ENCODE measurements around the gene PHLPP1. TPM values are rescaled to one million over a fixed set of nuclear protein-coding genes. Genes with fewer than 3 reads are reported as not detected.

PHLPP1 gene
- total RNA-seq, 1 experiment from 2014 or later, result 13.7 TPM

DNA sequence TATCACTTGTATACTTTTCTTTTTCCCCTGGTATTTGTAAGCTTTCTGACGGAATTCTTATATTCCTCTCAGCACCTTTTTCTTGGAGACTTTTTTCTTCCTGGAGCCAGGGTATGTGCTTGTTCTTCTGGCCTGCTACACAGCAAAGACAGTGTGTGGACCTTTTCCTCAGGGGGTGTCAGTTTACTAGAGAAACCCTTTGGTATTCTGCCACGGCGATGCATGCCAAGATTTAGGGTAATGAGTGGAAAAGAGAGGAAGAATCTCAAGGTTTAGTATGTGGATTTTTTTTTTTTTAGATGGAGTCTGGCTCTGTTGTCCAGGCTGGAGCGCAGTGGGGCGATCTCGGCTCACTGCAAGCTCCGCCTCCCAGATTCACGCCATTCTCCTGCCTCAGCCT is 152.2 kb downstream of the PHLPP1 start:
- Histone ChIP-seq H3K27ac (ENCODE audit: low read depth, low read length, poor library complexity, severe bottlenecking) (no peak overlapping the region), H3K4me3 (ENCODE audit: low read depth, low read length, poor library complexity, severe bottlenecking) (no peak overlapping the region), H3K36me3 (ENCODE audit: insufficient read depth, low read length, poor library complexity, severe bottlenecking) (no peaks in the 10 kb centered on the region), H3K4me1 (ENCODE audit: insufficient read depth, low read length, poor library complexity, severe bottlenecking) (no peaks in the 10 kb centered on the region), H3K27me3 (replicated peaks; ENCODE audit: insufficient read depth, low read depth, low read length, poor library complexity) (no peaks in the 10 kb centered on the region), H3K9me3 (ENCODE audit: low read depth, low read length, poor library complexity, severe bottlenecking) (no peaks in the 10 kb centered on the region)
- ChIA-PET POLR2A (ENCODE audit: low non-redundant PET) (no interaction called here), CTCF (no interaction called here)
- intact Hi-C loops (cut with micrococcal nuclease; ENCODE audit: unreplicated experiment), result no loop called here
- no TSS peak for BruUV-seq (replicated peaks)
- DNase-seq (ENCODE audit: low spot score), result no peak
- TF ChIP-seq, protein P1, sequence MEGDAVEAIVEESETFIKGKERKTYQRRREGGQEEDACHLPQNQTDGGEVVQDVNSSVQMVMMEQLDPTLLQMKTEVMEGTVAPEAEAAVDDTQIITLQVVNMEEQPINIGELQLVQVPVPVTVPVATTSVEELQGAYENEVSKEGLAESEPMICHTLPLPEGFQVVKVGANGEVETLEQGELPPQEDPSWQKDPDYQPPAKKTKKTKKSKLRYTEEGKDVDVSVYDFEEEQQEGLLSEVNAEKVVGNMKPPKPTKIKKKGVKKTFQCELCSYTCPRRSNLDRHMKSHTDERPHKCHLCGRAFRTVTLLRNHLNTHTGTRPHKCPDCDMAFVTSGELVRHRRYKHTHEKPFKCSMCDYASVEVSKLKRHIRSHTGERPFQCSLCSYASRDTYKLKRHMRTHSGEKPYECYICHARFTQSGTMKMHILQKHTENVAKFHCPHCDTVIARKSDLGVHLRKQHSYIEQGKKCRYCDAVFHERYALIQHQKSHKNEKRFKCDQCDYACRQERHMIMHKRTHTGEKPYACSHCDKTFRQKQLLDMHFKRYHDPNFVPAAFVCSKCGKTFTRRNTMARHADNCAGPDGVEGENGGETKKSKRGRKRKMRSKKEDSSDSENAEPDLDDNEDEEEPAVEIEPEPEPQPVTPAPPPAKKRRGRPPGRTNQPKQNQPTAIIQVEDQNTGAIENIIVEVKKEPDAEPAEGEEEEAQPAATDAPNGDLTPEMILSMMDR (conservative IDR thresholded peaks at IDR 0.05; ENCODE audit: low read depth, low read length), result no peak
- TF ChIP-seq EZH2 (IDR thresholded peaks at IDR 0.05; ENCODE audit: borderline replicate concordance, low read depth, low read length, poor library complexity, severe bottlenecking), result no peak

DNA sequence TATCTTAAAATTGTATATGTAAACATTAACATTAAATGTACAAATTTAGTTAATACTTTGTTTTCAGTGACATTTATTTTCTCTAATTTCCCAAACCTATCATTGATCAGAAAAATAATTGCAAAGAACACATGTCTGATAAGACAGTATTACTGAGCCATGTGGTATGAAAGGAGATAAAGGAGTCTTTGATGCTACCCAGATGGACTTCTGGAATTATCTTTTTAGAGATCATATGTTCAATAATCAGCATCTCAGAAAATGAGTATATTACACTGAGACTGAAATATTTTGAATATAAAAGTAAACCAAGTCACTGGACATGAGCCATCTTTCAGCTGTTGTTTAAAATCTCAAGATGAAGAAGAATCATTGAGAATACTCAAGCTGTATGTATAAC is 153.3 kb downstream of the PHLPP1 start:
- Histone ChIP-seq H3K4me3 (ENCODE audit: low read depth, low read length, poor library complexity, severe bottlenecking) (no peak overlapping the region), H3K9me3 (ENCODE audit: low read depth, low read length, poor library complexity, severe bottlenecking) (no peaks in the 10 kb centered on the region), H3K27me3 (replicated peaks; ENCODE audit: insufficient read depth, low read depth, low read length, poor library complexity) (no peaks in the 10 kb centered on the region), H3K4me1 (ENCODE audit: insufficient read depth, low read length, poor library complexity, severe bottlenecking) (no peaks in the 10 kb centered on the region), H3K27ac (ENCODE audit: low read depth, low read length, poor library complexity, severe bottlenecking) (no peak overlapping the region), H3K36me3 (ENCODE audit: insufficient read depth, low read length, poor library complexity, severe bottlenecking) (no peaks in the 10 kb centered on the region)
- ChIA-PET POLR2A (ENCODE audit: low non-redundant PET) (no interaction called here), CTCF (no interaction called here)
- TF ChIP-seq EZH2 (IDR thresholded peaks at IDR 0.05; ENCODE audit: borderline replicate concordance, low read depth, low read length, poor library complexity, severe bottlenecking), result no peak
- TF ChIP-seq, protein P1 (conservative IDR thresholded peaks at IDR 0.05; ENCODE audit: low read depth, low read length), result no peak
- BruUV-seq (replicated peaks), result no TSS peak
- DNase-seq (ENCODE audit: low spot score), result no peak
- intact Hi-C loops (cut with micrococcal nuclease; ENCODE audit: unreplicated experiment), result no loop called here

DNA sequence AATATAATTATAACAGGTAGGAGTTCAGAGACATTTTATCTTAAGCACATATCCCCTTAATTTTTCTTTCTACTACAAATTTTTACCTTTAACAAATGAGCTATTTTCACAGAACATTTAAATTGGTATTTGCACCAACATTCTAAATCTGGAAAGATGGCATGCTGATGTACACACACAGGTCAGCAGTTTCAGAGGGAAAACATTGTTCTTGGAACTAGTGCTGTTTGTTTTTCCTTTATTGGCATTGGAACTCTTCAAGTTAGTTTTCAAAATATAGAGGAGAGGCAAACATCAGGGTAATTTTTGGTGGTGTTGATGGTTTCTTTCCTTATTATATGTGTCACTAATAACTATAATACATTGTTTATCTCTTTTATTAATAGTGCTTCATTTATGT is 155.3 kb downstream of the PHLPP1 start:
- POLR2A ChIA-PET (ENCODE audit: low non-redundant PET), result no interaction called here
- TF ChIP-seq EZH2 (IDR thresholded peaks at IDR 0.05; ENCODE audit: borderline replicate concordance, low read depth, low read length, poor library complexity, severe bottlenecking), result no peak
- TF ChIP-seq, protein P1 (conservative IDR thresholded peaks at IDR 0.05; ENCODE audit: low read depth, low read length), result no peak
- Histone ChIP-seq H3K36me3 (ENCODE audit: insufficient read depth, low read length, poor library complexity, severe bottlenecking) (no peaks in the 10 kb centered on the region), H3K27ac (ENCODE audit: low read depth, low read length, poor library complexity, severe bottlenecking) (no peak overlapping the region), H3K4me3 (ENCODE audit: low read depth, low read length, poor library complexity, severe bottlenecking) (no peak overlapping the region), H3K9me3 (ENCODE audit: low read depth, low read length, poor library complexity, severe bottlenecking) (no peaks in the 10 kb centered on the region), H3K4me1 (ENCODE audit: insufficient read depth, low read length, poor library complexity, severe bottlenecking) (no peaks in the 10 kb centered on the region), H3K27me3 (replicated peaks; ENCODE audit: insufficient read depth, low read depth, low read length, poor library complexity) (no peaks in the 10 kb centered on the region)
- no peak for DNase-seq (ENCODE audit: low spot score)
- intact Hi-C loops (cut with micrococcal nuclease; ENCODE audit: unreplicated experiment), result no loop called here
- CTCF ChIA-PET, result no interaction called here
- no TSS peak for BruUV-seq (replicated peaks)
